GM19023 (cell line): ENCODE results near the gene ZNF33B.
"Not testable (repeated sequence)": the region's sequence is repeated elsewhere in the genome, so short reads cannot be mapped to it uniquely, and the experiment has no call there.

Experiments used
- ATAC-seq: cut with Tn5 transposase; IDR thresholded peaks from one replicate; pipeline ENCODE4 v1.9.1; 2021; ENCODE audit warnings: mild to moderate bottlenecking, moderate library complexity; ENCODE audit not compliant: unreplicated experiment

The ZNF33B gene

GRCh38 chr10:42638055-42638820, at the start of gene ZNF33B:
ZNF33B (minus strand) TSS chr10:42638570; CDS start chr10:42636928, 1,642 bp downstream.
- peak; percentile 94 for ATAC-seq

DNA sequence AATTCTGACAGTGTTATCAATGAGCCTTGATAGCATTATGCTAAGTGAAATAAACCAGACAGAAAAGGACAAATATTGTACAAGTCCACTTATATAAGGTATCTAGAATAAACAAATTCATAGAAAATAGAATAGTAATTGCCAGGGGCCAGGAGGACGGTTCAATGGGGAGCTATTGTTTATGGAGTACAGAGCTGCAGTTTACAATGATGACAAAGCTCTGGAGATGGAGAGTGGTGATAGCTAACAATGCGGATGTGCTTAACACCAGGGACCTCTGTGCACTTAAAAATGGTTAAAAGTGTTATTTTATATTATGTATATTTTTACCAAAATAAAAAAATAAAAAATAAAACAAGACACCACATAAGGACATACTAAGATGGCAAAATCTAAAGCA, 46.1 kb upstream of the ZNF33B start:
- ATAC-seq = no peak

- no peak for ATAC-seq
Observed at GRCh38 chr10:42680267-42680666, 41.9 kb upstream of the ZNF33B start.

GRCh38 chr10:42665181-42665979, 27.0 kb upstream of the ZNF33B start:
- ATAC-seq = not testable (repeated sequence)

GRCh38 chr10:42654419-42654818, 16.0 kb upstream of the ZNF33B start:
- no peak for ATAC-seq

DNA sequence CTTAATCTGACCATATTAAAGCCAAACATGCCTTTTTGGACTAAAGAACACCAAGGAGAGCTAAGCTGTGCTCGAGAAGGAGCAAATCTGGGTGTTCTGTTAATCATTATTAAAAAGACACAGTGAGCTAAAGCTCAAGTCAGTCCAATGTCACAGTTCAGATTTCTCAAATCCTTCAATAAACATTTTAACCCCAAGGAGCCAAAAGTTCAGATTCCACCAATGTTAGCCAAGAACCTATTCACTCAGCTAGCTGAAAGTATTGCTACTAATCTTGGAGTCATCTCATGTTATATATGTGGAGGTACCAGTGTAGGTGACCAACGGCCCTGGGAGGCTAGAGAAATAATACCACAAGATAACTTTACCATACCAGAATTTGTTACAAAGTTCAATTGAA, 14.5 kb upstream of the ZNF33B start:
- ATAC-seq = no peak

DNA sequence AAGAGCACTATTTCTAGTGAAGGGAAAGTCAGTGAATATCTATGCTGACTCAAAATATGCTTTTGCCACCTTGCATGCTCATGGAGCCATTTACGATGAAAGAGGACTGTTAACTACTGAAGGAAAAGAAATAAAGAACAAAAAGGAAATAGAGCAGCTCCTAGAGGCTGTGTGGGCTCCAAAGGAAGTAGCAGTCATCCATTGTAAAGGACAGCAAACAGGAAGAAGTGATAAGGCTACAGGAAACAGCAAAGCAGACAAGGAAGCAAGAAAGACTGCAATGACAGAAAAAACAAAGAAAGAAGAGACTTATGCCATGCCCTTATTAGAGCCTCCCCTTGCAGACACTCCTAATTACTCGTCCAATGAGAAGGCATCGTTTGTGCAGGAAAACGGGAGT, 12.0 kb upstream of the ZNF33B start:
- ATAC-seq = no peak

DNA sequence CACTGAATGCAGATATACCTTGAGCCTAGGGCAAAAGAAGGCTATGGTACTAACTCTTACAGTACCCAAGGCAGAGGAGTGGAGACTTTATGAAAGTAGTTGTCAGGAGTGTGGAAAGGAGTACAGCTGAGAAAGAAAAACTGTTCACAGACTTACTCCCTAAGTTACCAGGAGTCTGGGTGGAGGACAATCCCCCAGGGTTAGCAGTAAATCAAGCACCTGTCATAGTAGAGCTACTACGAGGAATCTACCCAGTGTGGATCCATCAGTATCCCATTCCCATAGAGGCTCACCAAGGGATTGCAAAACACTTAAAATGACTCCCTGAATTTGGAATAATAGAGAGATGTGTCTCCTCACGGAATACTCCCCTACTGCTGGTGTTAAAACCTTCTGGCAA, 10.1 kb upstream of the ZNF33B start:
- no peak for ATAC-seq

DNA sequence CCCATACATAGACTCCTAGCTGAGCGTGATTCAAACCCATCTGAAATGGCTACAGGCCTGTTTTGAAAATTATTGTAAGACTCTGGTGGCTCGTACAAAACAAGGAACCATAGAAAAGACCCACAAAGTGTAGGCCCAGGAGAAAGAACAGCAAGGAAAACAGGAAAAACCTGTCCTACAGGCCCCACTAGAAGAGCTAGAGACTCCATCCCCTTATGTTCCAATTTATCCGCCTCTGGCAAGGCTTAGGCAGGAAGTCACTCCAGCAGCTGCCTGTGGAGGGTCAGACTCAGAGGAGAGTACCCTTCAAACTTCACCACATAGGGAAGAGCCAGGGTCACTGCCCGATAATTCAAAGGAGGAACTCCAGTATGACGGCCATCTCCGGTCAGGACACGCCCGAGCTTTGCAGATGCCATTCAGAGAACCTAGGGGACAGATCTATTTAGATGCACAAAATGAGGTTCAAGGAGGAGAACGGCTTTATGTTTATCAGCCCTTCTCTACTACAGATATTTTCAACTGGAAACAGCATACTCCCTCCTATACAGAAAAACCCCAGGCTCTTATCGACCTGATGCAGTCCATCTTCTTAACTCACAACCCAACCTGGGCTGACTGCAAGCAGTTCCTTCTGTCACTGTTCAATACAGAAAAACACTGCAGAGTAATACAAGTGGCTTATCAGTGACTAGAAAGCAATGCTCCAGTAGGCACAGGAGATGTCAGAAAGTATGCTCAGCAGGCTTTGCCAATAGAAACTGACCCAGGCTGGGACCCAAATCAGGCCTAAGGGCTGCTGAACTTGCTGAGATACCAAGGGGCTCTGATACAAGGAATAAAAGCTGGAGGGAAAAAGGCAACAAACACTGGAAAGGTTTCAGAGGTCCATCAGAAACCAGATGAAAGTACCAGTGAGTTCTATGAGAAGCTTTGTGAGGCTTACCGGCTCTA, 8.6 kb upstream of the ZNF33B start:
- ATAC-seq = no peak

DNA sequence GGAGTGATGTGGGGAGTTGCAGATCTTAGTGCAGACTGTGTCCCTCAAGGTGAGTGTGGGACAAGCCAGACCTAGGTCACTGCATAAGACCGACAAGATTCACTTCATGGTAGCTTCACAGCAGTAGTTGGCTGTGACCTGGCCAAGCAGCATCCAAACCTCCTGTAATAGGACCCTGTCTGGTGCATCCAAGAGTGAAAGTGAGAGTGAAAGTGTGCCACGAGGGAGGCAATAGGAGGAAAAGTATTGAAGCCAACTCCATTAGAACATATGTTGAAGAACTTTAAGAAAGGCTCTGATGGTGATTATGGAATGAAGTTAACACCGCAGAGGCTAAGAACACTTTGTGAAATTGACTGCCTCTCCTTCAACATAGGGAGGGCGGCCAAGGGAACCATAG, 7.8 kb upstream of the ZNF33B start:
- ATAC-seq = no peak

DNA sequence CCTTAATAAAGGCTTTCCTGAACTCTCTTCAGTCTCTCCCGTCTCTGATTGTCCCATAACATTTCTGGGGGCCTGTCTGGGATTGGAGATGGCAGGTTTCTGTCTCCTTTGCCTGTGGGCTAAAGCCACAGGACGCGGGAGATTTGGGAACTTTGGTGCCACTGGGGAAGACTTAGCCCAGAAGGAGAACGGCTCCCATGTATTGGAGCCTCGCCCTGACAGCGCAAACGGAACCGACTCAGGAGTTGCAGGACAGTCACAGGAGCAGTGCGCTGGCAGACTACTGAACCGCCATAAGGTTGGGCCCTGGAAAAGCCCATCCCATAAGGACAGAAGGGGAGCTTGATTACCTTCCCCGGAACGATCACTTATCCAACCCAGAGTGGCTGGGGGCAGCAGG, 7.1 kb upstream of the ZNF33B start:
- no peak for ATAC-seq

- no peak for ATAC-seq
Observed at GRCh38 chr10:42645103-42645502, 6.7 kb upstream of the ZNF33B start.

GRCh38 chr10:42640610-42641229, 2.4 kb upstream of the ZNF33B start:
- no peak for ATAC-seq

DNA sequence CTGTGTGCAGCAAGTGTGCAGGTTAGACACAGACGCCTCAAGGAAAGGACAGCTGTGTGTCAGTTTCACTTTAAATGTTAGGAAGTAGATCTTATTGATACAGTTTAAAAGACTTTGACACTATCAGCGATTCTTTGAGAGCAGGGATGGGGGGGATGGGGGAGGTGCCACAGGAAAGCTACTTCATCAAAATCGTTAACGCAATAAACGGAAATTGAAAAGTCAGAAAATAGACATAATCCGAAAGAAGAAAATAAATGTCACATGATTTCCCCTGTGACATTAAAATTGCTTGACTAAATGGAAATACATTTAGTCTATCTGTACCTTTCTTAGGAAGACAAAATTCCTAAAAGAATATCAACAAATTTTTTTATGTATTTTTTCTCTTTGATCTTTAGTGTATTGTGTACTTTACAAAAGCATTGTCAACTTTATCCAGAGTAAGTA, 476 bp upstream of the ZNF33B start:
- no peak for ATAC-seq

DNA sequence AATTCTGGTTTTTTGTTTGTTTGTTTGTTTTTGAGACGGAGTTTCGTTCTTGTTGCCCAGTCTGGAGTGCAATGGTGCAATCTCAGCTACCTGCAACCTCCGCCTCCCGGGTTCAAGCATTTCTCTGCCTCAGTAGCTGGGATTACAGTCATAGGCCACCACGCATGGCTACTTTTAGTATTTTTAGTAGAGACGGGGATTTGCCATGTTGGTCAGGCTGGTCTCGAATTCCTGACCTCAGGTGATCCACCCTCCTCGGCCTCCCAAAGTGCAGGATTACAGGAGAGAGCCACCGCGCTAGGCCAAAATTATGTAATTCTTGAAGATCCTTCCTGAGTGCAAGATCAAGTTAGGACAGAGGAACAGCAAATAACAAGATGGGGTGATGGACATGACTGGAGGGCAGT, 719 bp downstream of the ZNF33B start:
- ATAC-seq = no peak

DNA sequence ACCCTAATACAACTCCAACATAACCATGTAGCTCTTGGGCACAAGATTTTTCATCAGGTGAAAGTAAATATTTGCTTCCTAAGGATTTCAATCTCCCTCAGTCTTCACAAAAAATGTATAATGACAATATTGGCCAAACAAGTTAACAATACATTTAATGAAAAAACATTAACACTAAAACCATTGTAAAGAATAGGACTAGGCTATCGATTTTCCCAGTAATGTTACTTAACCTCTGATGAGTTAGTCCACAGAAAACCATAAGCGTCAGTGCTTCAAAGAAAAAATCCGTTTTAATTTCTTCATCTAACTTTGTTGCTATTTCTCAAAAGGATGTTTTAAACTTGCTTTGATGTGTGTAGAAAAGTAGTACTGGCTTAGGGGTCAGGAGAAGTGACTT, 1.2 kb downstream of the ZNF33B start:
- ATAC-seq = no peak

- ATAC-seq = no peak
Observed at GRCh38 chr10:42635098-42635497, 3.3 kb downstream of the ZNF33B start.

DNA sequence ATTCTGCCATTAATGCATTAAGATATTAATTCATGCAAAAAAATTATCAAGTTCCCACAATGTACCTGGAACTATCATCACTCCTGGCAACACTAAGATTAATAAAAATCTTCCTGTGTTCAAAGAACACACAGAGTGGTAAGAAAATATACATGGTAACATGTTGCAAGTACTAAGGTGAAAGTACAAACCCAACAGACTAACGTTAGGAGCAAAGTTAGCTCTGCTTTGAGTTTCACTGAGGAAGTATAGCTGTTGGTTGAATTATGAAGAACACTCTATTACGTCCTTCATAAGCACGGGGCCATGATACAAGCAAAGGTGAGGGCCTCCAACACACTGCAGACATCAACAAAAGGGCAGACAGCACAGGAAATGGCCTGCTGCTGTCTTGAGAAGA, 5.8 kb downstream of the ZNF33B start:
- ATAC-seq = no peak

GRCh38 chr10:42630537-42631134, 7.7 kb downstream of the ZNF33B start:
- no peak for ATAC-seq

GRCh38 chr10:42623929-42624328, 14.4 kb downstream of the ZNF33B start:
- no peak for ATAC-seq
